CD8-positive, alpha-beta memory T cell (primary cell): ENCODE measurements around the gene FLYWCH1. TPM values are rescaled to one million over a fixed set of nuclear protein-coding genes. Genes with fewer than 3 reads are reported as not detected.
A peak's percentile ranks its signal among the peaks of the same experiment; 100 is the strongest.

ENCODE experiments used
- CTCF ChIA-PET: fragments of 350-600 bp; sonication (Branson Sonifier 250); formaldehyde crosslinking; loops from one replicate; lab custom pipeline; 2021; ENCODE audit warnings: antibody characterized with exemption; lab: Charles Lee
- POLR2A ChIA-PET: fragments of 350-600 bp; sonication (Branson Sonifier 250); formaldehyde crosslinking; loops from one replicate; lab custom pipeline; 2021; ENCODE audit warnings: antibody characterized with exemption; lab: Charles Lee
- DNase-seq, 5 donors: peaks; one replicate each; pipeline versions ENCODE4 v3.0.0 to v3.0.0-alpha.2; 2020 to 2022; ENCODE audit warnings: mixed read lengths in 1 of 5
- H3K27ac ChIP-seq: one replicate; pipeline ENCODE4 v1.7.0; 2013; ENCODE audit warnings: low read depth, mild to moderate bottlenecking, low read length, moderate library complexity
- H3K27me3 ChIP-seq: 2 replicates; pipeline ENCODE4 v1.7.0; 2013; ENCODE audit warnings: low read length, mild to moderate bottlenecking; ENCODE audit not compliant: insufficient read depth, poor library complexity, severe bottlenecking
- H3K36me3 ChIP-seq: 2 replicates; pipeline ENCODE4 v1.7.0; 2013; ENCODE audit warnings: mild to moderate bottlenecking, low read length, moderate library complexity; ENCODE audit not compliant: insufficient read depth
- H3K4me1 ChIP-seq: 2 replicates; pipeline ENCODE4 v1.7.0; 2013; ENCODE audit warnings: mild to moderate bottlenecking, low read length, moderate library complexity; ENCODE audit not compliant: insufficient read depth
- H3K4me3 ChIP-seq: 2 replicates; pipeline ENCODE4 v1.7.0; 2013; ENCODE audit warnings: mild to moderate bottlenecking, low read length
- H3K9me3 ChIP-seq: 2 replicates; pipeline ENCODE4 v1.7.0; 2013; ENCODE audit warnings: mild to moderate bottlenecking, low read length
- H3K27ac Mint-ChIP-seq, 8 donors: one replicate each; pipeline ENCODE4 v1.8.0; 2020 to 2021; ENCODE audit warnings: mixed read lengths in 8 of 8, mild to moderate bottlenecking in 6 of 8, inconsistent platforms in 3 of 8, moderate library complexity in 3 of 8
- H3K27me3 Mint-ChIP-seq, 2 donors: one replicate each; pipeline ENCODE4 v1.8.0; 2020 to 2021; ENCODE audit warnings: mixed read lengths in 2 of 2, mild to moderate bottlenecking in 1 of 2, moderate library complexity in 1 of 2
- H3K36me3 Mint-ChIP-seq, 3 donors: one replicate each; pipeline ENCODE4 v1.8.0; 2020 to 2021; ENCODE audit warnings: mixed read lengths in 3 of 3, inconsistent platforms in 1 of 3, mild to moderate bottlenecking in 1 of 3
- H3K4me1 Mint-ChIP-seq, 3 donors: one replicate each; pipeline ENCODE4 v1.8.0; 2020 to 2021; ENCODE audit warnings: mixed read lengths in 3 of 3, inconsistent platforms in 1 of 3, mild to moderate bottlenecking in 1 of 3
- H3K4me3 Mint-ChIP-seq, 7 donors: one replicate each; pipeline ENCODE4 v1.8.0; 2020 to 2021; ENCODE audit warnings: mixed read lengths in 7 of 7, mild to moderate bottlenecking in 6 of 7, moderate library complexity in 4 of 7, inconsistent platforms in 2 of 7
- H3K9me3 Mint-ChIP-seq, 5 donors: one replicate each; pipeline ENCODE4 v1.8.0; 2020 to 2022; ENCODE audit warnings: mixed read lengths in 5 of 5, mild to moderate bottlenecking in 3 of 5, moderate library complexity in 2 of 5, inconsistent platforms in 1 of 5
- polyA plus RNA-seq: library from polyadenylated mRNA; unstranded; fragments of 300-500 nt; fragmentation: Illumina TruSeq; gene quantifications from one replicate; pipeline ENCODE4 v1.2.3, GENCODE V29; 2021
- total RNA-seq, 2 experiments: library from RNA; stranded (reverse); gene quantifications; one replicate each; pipeline ENCODE4 v1.2.3, GENCODE V29; 2021

FLYWCH1 gene
- total and polyA plus RNA-seq, 3 experiments from 2014 or later: 20.9 to 39.8 (median 37.2) TPM

DNA sequence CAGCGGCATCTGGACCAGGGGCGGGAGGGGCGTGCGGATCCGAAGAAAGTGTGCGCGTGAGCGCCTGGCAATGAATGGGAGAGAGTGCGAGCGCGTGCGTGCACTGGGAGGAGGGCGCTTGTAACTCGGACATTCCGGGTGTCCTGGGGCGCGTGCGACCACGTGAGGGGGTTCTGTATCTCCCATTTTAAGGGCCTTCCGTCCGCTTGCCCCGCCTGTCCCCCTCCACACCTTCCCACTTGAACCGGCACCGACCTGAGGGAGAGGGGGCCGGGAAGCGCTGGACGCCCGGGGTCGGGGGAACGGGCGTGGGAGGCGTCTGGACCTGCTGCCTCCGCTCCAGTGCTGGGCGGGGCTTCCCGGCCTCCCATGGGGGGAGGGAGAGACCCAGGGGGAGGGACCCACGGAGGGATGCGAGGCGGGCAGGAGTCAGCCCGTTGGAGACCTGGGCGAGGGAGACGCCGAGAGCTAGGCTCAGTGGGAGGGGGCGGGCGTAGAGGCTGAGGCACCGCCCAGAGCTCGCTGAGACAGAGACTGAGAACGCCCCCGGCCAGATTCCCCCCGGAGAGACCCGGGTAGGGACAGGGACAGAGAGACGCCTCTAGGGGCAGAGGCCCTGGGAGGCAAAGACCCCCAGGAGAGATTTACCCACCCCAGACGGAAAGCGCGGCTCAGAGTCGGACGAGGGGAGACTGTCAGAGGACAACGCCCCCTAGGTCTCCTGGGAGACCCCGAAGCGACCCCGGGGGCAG is 52.2 kb downstream of the FLYWCH1 start, which contains the start of gene KREMEN2:
KREMEN2 (plus strand) TSS at position 553 of the 752 bp plus-strand sequence. CDS start 246 bp downstream, outside the sequence.
- Mint-ChIP-seq H3K27me3 (peaks cover 20 to 38% of the 10 kb centered on the region in 2 donors), H3K4me1 (peaks cover 16 to 51% (median 18%) of the 10 kb centered on the region in 3 donors), H3K36me3 (no peaks in the 10 kb centered on the region), H3K9me3 (no peaks in the 10 kb centered on the region), H3K4me3 (peak within 1 kb of the TSS; percentile 70 to 85 (median 81)), H3K27ac (peak within 1 kb of the TSS in 1 of 8 donors; percentile 63)
- CTCF ChIA-PET: interaction anchor here (0.7 to 2.3 kb wide), 5 partner anchors 11 to 21 kb away, joined by 3 to 7 read pairs (median 4); no protein-coding TSS in a partner anchor
- peak within 1 kb of the TSS; percentile 45 for H3K4me3 ChIP-seq
- POLR2A ChIA-PET: no interaction called here
- peaks cover 39% of the 10 kb centered on the region for H3K27me3 ChIP-seq
- peaks cover 46% of the 10 kb centered on the region for H3K4me1 ChIP-seq
- no peaks in the 10 kb centered on the region for H3K36me3 ChIP-seq
- H3K27ac ChIP-seq: no peak within 1 kb of the TSS
- peak in 3 of 5 donors; percentile 25 to 55 (median 35) for DNase-seq
- H3K9me3 ChIP-seq: no peaks in the 10 kb centered on the region

GRCh38 chr16:2964475-2965336 is 53.0 kb downstream of the FLYWCH1 start:
- Histone ChIP-seq H3K36me3 (no peaks in the 10 kb centered on the region), H3K4me1 (peaks cover 46% of the 10 kb centered on the region), H3K27me3 (peaks cover 40% of the 10 kb centered on the region), H3K27ac (no peak overlapping the region), H3K4me3 (peak overlapping the region; percentile 45), H3K9me3 (no peaks in the 10 kb centered on the region)
- H3K4me3 Mint-ChIP-seq: peak overlapping the region; percentile 65 to 85 (median 80)
- H3K9me3 Mint-ChIP-seq: no peaks in the 10 kb centered on the region
- H3K27ac Mint-ChIP-seq: no peak overlapping the region
- peak; percentile 48 to 73 (median 55) for DNase-seq
- POLR2A ChIA-PET: interaction anchor here (0.6 kb wide), 1 partner anchor 262 kb away, joined by 3 read pairs; no protein-coding TSS in a partner anchor
- H3K4me1 Mint-ChIP-seq: peaks cover 16 to 51% (median 18%) of the 10 kb centered on the region in 3 donors
- CTCF ChIA-PET: interaction anchor here (0.7 to 2.1 kb wide), 6 partner anchors 12 to 63 kb away, joined by 3 to 5 read pairs (median 3); no protein-coding TSS in a partner anchor
- peaks cover 20 to 38% of the 10 kb centered on the region in 2 donors for H3K27me3 Mint-ChIP-seq
- H3K36me3 Mint-ChIP-seq: no peaks in the 10 kb centered on the region

DNA sequence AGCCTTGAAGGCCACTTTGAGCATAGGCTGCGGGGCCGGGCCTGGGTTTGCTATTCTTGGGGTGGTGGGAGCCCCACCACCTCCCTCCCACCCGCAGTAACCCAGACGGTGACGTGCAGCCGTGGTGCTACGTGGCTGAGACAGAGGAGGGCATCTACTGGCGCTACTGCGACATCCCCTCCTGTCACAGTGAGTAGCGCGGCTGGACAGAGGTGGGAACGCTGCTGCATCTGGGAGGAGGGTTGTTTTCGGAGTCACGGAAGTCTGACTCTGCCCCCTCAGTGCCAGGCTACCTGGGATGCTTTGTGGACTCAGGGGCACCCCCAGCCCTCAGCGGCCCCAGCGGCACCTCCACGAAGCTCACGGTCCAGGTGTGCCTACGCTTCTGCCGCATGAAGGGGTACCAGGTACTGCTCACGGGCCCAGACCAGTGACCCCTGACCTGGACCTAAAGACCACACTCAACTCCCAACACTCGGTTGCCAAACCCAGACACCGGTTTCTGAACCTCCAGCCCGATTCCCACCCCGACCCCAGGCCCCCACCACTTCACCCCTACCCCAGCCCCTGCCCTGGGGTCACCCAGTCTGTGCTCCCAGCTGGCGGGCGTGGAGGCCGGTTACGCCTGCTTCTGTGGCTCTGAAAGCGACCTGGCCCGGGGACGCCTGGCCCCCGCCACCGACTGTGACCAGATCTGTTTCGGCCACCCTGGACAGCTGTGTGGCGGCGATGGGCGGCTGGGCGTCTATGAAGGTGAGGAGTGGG is 54.5 kb downstream of the FLYWCH1 start:
- Histone ChIP-seq H3K36me3 (no peaks in the 10 kb centered on the region), H3K27me3 (peaks cover 40% of the 10 kb centered on the region), H3K9me3 (no peaks in the 10 kb centered on the region), H3K4me3 (no peak overlapping the region), H3K4me1 (peaks cover 51% of the 10 kb centered on the region), H3K27ac (no peak overlapping the region)
- POLR2A ChIA-PET: no interaction called here
- Mint-ChIP-seq H3K27me3 (peaks cover 20 to 36% of the 10 kb centered on the region in 2 donors), H3K4me1 (peaks cover 18 to 63% (median 18%) of the 10 kb centered on the region in 3 donors), H3K36me3 (no peaks in the 10 kb centered on the region), H3K9me3 (no peaks in the 10 kb centered on the region), H3K4me3 (peak overlapping the region in 5 of 7 donors; percentile 32 to 68 (median 43)), H3K27ac (peak overlapping the region in 1 of 8 donors; percentile 34)
- CTCF ChIA-PET: interaction anchor here (1.3 to 1.5 kb wide), 2 partner anchors 62 to 66 kb away, joined by 3 read pairs; no protein-coding TSS in a partner anchor
- peak in 1 of 5 donors; percentile 47 for DNase-seq

DNA sequence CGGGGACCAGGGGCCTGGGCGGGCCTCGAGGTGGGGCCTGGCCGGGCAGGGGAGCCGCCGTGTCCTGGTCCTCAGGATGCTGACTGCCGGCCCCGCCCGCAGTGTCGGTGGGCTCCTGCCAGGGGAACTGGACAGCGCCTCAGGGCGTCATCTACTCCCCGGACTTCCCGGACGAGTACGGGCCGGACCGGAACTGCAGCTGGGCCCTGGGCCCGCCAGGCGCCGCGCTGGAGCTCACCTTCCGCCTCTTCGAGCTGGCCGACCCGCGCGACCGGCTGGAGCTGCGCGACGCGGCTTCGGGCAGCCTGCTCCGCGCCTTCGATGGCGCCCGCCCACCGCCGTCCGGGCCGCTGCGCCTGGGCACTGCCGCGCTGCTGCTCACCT is 55.1 kb downstream of the FLYWCH1 start:
- H3K4me3 ChIP-seq: no peak overlapping the region
- no peaks in the 10 kb centered on the region for H3K36me3 ChIP-seq
- ChIA-PET CTCF (interaction anchor here (1.0 to 1.5 kb wide), 2 partner anchors 16 to 65 kb away, joined by 3 read pairs; no protein-coding TSS in a partner anchor), POLR2A (no interaction called here)
- H3K4me1 ChIP-seq: peaks cover 47% of the 10 kb centered on the region
- peaks cover 40% of the 10 kb centered on the region for H3K27me3 ChIP-seq
- Mint-ChIP-seq H3K27ac (no peak overlapping the region), H3K4me1 (peaks cover 15 to 60% (median 16%) of the 10 kb centered on the region in 3 donors), H3K9me3 (no peaks in the 10 kb centered on the region), H3K4me3 (no peak overlapping the region), H3K27me3 (peaks cover 18 to 32% of the 10 kb centered on the region in 2 donors), H3K36me3 (no peaks in the 10 kb centered on the region)
- no peaks in the 10 kb centered on the region for H3K9me3 ChIP-seq
- no peak overlapping the region for H3K27ac ChIP-seq
- DNase-seq: peak in 1 of 5 donors; percentile 8

- POLR2A ChIA-PET: no interaction called here
- no peaks in the 10 kb centered on the region for H3K9me3 ChIP-seq
- peaks cover 43% of the 10 kb centered on the region for H3K4me1 ChIP-seq
- H3K36me3 ChIP-seq: no peaks in the 10 kb centered on the region
- H3K27ac ChIP-seq: no peak overlapping the region
- Mint-ChIP-seq H3K4me1 (peaks cover 14 to 57% (median 15%) of the 10 kb centered on the region in 3 donors), H3K27me3 (peaks cover 15 to 33% of the 10 kb centered on the region in 2 donors), H3K27ac (no peak overlapping the region), H3K36me3 (no peaks in the 10 kb centered on the region), H3K9me3 (no peaks in the 10 kb centered on the region), H3K4me3 (peak overlapping the region in 1 of 7 donors; percentile 50)
- no peak overlapping the region for H3K4me3 ChIP-seq
- DNase-seq: no peak
- peaks cover 40% of the 10 kb centered on the region for H3K27me3 ChIP-seq
- CTCF ChIA-PET: interaction anchor here (1.0 to 1.5 kb wide), 2 partner anchors 16 to 65 kb away, joined by 3 read pairs; no protein-coding TSS in a partner anchor
Observed at GRCh38 chr16:2967211-2967631, 55.5 kb downstream of the FLYWCH1 start.

GRCh38 chr16:2967721-2968161 is 56.0 kb downstream of the FLYWCH1 start:
- peaks cover 14 to 52% (median 15%) of the 10 kb centered on the region in 3 donors for H3K4me1 Mint-ChIP-seq
- Histone ChIP-seq H3K36me3 (no peaks in the 10 kb centered on the region), H3K27ac (no peak overlapping the region), H3K4me1 (peaks cover 42% of the 10 kb centered on the region), H3K9me3 (no peaks in the 10 kb centered on the region), H3K4me3 (peak overlapping the region; percentile 12), H3K27me3 (peaks cover 40% of the 10 kb centered on the region)
- H3K36me3 Mint-ChIP-seq: no peaks in the 10 kb centered on the region
- H3K27me3 Mint-ChIP-seq: peaks cover 14 to 32% of the 10 kb centered on the region in 2 donors
- peak overlapping the region in 2 of 7 donors; percentile 73 to 74 for H3K4me3 Mint-ChIP-seq
- peak overlapping the region in 1 of 8 donors; percentile 56 for H3K27ac Mint-ChIP-seq
- no peaks in the 10 kb centered on the region for H3K9me3 Mint-ChIP-seq
- CTCF ChIA-PET: interaction anchor here (1.0 kb wide), 1 partner anchor 15 kb away, joined by 3 read pairs; no protein-coding TSS in a partner anchor
- POLR2A ChIA-PET: no interaction called here
- no peak for DNase-seq

DNA sequence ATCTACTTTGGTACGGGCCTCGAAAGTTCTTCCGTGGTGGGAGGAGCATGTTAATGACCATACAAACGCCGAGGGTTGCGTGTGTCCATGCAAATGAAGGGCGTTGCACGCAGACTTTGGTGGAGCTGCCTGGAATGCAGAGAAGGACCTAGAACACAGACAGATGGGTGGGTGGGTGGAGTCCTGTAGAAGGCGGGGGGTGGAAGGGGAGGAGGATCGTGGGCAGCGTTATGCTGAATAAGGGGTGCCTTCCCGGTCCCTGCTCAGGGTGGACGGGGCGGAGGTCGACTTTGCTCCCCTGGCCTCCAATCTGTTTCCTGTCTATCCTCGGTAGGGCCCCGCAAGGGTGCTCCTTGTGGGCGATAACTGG is 56.6 kb downstream of the FLYWCH1 start:
- no peaks in the 10 kb centered on the region for H3K9me3 ChIP-seq
- H3K4me3 ChIP-seq: peak overlapping the region; percentile 71
- no peak for DNase-seq
- POLR2A ChIA-PET: no interaction called here
- peak overlapping the region in 2 of 8 donors; percentile 48 to 56 for H3K27ac Mint-ChIP-seq
- H3K27me3 Mint-ChIP-seq: peaks cover 14 to 29% of the 10 kb centered on the region in 2 donors
- H3K4me3 Mint-ChIP-seq: peak overlapping the region; percentile 67 to 88 (median 73)
- CTCF ChIA-PET: no interaction called here
- H3K9me3 Mint-ChIP-seq: no peaks in the 10 kb centered on the region
- H3K4me1 Mint-ChIP-seq: peaks cover 14 to 49% (median 15%) of the 10 kb centered on the region in 3 donors
- H3K36me3 ChIP-seq: no peaks in the 10 kb centered on the region
- H3K36me3 Mint-ChIP-seq: no peaks in the 10 kb centered on the region
- peaks cover 40% of the 10 kb centered on the region for H3K27me3 ChIP-seq
- H3K4me1 ChIP-seq: peaks cover 41% of the 10 kb centered on the region
- H3K27ac ChIP-seq: no peak overlapping the region
